ENCODE results near the gene TTYH2. TPM values are rescaled to one million over a fixed set of nuclear protein-coding genes. Genes with fewer than 3 reads are reported as not detected.

Gene TTYH2
- total RNA-seq, 1 experiment from 2014 or later: 0.28 TPM

DNA sequence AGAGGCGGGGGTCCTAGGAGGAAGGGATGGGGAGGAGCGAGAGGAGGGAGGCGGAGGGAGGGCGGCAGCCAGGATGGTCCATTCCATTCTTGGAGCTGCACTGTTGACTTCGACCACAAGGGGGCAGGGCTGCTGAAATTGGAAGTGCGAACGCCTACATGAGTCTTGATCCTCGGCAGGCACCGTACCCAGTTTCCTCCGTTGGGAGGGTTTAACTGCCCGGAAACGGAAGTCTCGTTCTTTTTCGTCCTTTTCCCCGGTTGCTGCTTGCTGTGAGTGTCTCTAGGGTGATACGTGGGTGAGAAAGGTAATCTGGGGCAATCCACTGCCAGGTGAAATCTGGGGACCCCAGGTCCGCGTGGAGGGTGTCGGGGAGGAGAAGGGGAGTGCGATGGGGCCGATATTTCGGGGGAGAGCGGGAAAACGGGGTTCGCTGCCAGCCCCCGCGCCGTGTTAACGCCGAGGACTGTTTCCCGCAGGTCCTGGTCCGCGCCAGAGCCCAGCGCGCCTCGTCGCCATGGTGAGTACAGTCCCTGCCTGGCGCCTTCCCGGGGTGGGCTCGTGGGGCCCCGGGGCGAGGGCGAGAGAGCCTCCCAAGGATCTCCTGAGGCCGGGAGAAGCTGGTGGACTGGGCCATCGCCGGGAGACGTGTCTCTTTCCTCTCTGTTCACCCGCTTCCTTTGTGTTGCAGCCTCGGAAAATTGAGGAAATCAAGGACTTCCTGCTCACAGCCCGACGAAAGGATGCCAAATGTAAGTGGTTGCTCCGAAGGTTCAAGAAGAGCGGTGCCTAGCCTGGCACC is 9.7 kb upstream of the TTYH2 start, which contains the start of gene RPL38:
TSS of gene RPL38 (plus strand) at position 240 of the 802 bp plus-strand sequence. CDS start at position 518, 278 bp downstream.
- Mint-ChIP-seq H3K4me1 (ENCODE audit: low read depth, unreplicated experiment) (peaks cover 26% of the 10 kb centered on the region), H3K4me3 (ENCODE audit: low read depth, unreplicated experiment) (peak within 1 kb of the TSS; percentile 96), H3K27me3 (ENCODE audit: unreplicated experiment) (peaks cover 50% of the 10 kb centered on the region), H3K36me3 (ENCODE audit: insufficient read depth, unreplicated experiment) (peaks cover 50% of the 10 kb centered on the region), H3K9me3 (ENCODE audit: low read depth, unreplicated experiment) (no peaks in the 10 kb centered on the region), H3K27ac (ENCODE audit: unreplicated experiment) (peak within 1 kb of the TSS; percentile 100)
- peak; percentile 96 for DNase-seq
- intact Hi-C loops (cut with micrococcal nuclease; ENCODE audit: unreplicated experiment): no loop called here
- CTCF ChIA-PET: interaction anchor here (1.0 kb wide), 1 partner anchor 11 kb away, joined by 3 read pairs; no protein-coding TSS in a partner anchor
- TF ChIP-seq, protein P1, sequence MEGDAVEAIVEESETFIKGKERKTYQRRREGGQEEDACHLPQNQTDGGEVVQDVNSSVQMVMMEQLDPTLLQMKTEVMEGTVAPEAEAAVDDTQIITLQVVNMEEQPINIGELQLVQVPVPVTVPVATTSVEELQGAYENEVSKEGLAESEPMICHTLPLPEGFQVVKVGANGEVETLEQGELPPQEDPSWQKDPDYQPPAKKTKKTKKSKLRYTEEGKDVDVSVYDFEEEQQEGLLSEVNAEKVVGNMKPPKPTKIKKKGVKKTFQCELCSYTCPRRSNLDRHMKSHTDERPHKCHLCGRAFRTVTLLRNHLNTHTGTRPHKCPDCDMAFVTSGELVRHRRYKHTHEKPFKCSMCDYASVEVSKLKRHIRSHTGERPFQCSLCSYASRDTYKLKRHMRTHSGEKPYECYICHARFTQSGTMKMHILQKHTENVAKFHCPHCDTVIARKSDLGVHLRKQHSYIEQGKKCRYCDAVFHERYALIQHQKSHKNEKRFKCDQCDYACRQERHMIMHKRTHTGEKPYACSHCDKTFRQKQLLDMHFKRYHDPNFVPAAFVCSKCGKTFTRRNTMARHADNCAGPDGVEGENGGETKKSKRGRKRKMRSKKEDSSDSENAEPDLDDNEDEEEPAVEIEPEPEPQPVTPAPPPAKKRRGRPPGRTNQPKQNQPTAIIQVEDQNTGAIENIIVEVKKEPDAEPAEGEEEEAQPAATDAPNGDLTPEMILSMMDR (IDR thresholded peaks at IDR 0.05; ENCODE audit: unreplicated experiment): peak; percentile 94
- TSS peak; percentile 56 for BruUV-seq (replicated peaks)

DNA sequence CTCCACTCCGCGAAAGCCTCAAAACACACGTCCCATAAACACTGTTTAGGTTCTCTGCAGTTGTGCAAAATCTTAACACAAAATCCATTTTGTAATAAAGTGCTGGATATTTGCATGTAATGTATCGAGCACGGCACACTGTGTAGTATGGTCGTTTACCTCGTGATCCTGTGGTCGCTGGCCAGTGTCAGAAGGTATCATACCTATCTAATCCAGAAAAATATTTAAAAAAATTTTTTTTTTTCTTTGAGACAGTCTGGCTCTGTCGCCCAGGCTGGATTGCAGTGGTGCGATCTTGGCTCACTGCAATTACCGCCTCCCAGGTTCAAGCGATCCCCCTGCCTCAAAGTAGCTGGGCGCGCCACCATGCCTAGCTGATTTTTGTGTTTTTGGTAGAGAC is 8.9 kb upstream of the TTYH2 start:
- no peak for DNase-seq
- peak overlapping the region; percentile 96 for H3K4me3 Mint-ChIP-seq (ENCODE audit: low read depth, unreplicated experiment)
- TF ChIP-seq, protein P1 (IDR thresholded peaks at IDR 0.05; ENCODE audit: unreplicated experiment): no peak
- CTCF ChIA-PET: no interaction called here
- peaks cover 58% of the 10 kb centered on the region for H3K36me3 Mint-ChIP-seq (ENCODE audit: insufficient read depth, unreplicated experiment)
- H3K27me3 Mint-ChIP-seq (ENCODE audit: unreplicated experiment): peaks cover 41% of the 10 kb centered on the region
- intact Hi-C loops (cut with micrococcal nuclease; ENCODE audit: unreplicated experiment): no loop called here
- peak overlapping the region; percentile 100 for H3K27ac Mint-ChIP-seq (ENCODE audit: unreplicated experiment)
- H3K4me1 Mint-ChIP-seq (ENCODE audit: low read depth, unreplicated experiment): peaks cover 24% of the 10 kb centered on the region
- no TSS peak for BruUV-seq (replicated peaks)
- H3K9me3 Mint-ChIP-seq (ENCODE audit: low read depth, unreplicated experiment): no peaks in the 10 kb centered on the region

DNA sequence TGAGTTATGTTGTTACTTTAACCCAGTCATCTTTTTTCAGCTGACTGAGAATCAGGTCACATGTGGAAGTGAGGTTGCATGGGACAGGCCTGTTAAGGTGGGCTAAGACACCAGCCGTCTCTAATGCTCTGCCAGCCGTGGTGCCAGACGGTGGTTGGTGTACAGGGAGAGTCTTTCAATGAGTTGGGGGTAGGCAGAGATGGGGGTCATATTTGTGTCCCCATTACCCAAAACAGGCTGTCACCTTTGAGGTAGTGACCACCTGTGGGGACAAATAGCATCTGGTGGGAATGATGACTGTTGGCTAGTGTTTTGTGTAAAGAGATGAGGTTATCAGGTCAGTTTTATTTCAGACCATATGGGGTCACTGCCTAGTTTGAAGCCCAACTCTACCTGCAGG is 8.1 kb upstream of the TTYH2 start:
- peaks cover 66% of the 10 kb centered on the region for H3K36me3 Mint-ChIP-seq (ENCODE audit: insufficient read depth, unreplicated experiment)
- CTCF ChIA-PET: interaction anchor here (0.6 kb wide), 1 partner anchor 186 kb away, joined by 5 read pairs; no protein-coding TSS in a partner anchor
- no peak for DNase-seq
- peaks cover 17% of the 10 kb centered on the region for H3K4me1 Mint-ChIP-seq (ENCODE audit: low read depth, unreplicated experiment)
- intact Hi-C loops (cut with micrococcal nuclease; ENCODE audit: unreplicated experiment): no loop called here
- BruUV-seq (replicated peaks): no TSS peak
- H3K9me3 Mint-ChIP-seq (ENCODE audit: low read depth, unreplicated experiment): no peaks in the 10 kb centered on the region
- peak overlapping the region; percentile 96 for H3K4me3 Mint-ChIP-seq (ENCODE audit: low read depth, unreplicated experiment)
- H3K27ac Mint-ChIP-seq (ENCODE audit: unreplicated experiment): peak overlapping the region; percentile 21
- peaks cover 33% of the 10 kb centered on the region for H3K27me3 Mint-ChIP-seq (ENCODE audit: unreplicated experiment)
- TF ChIP-seq, protein P1 (IDR thresholded peaks at IDR 0.05; ENCODE audit: unreplicated experiment): no peak

DNA sequence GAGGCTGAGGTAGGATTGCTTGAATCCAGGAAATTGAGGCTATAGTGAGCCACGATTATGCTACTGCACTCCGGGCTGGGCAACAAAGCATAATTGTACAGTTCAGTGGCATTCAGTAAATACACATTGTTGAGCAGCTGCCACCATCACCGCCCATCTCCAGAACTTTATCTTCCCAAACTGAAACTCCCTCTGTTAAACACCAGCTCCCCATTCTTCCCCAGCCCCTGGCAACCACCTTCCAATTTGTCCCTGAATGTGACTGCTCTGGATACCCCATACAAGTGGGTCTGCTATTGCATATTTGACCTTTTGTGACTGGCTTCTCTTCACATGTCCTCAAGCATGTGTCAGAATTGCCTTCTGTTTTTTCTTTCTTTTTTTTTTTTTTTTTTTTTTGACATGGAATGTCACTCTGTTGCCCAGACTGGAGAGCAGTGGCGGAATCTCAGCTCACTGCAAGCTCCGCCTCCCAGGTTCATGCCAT is 7.0 kb upstream of the TTYH2 start:
- no TSS peak for BruUV-seq (replicated peaks)
- TF ChIP-seq, protein P1 (IDR thresholded peaks at IDR 0.05; ENCODE audit: unreplicated experiment): no peak
- Mint-ChIP-seq H3K9me3 (ENCODE audit: low read depth, unreplicated experiment) (no peaks in the 10 kb centered on the region), H3K27me3 (ENCODE audit: unreplicated experiment) (peaks cover 22% of the 10 kb centered on the region), H3K4me3 (ENCODE audit: low read depth, unreplicated experiment) (no peak overlapping the region), H3K36me3 (ENCODE audit: insufficient read depth, unreplicated experiment) (peaks cover 76% of the 10 kb centered on the region), H3K27ac (ENCODE audit: unreplicated experiment) (peak overlapping the region; percentile 18), H3K4me1 (ENCODE audit: low read depth, unreplicated experiment) (peaks cover 17% of the 10 kb centered on the region)
- CTCF ChIA-PET: interaction anchor here (0.6 kb wide), 1 partner anchor 57 kb away, joined by 4 read pairs; no protein-coding TSS in a partner anchor
- intact Hi-C loops (cut with micrococcal nuclease; ENCODE audit: unreplicated experiment): no loop called here
- no peak for DNase-seq
